Neural cell (in vitro differentiated cells): ENCODE measurements around the gene ZNF260.

ENCODE experiments used
- CTCF ChIP-seq: fragments of 450-650 bp; IDR thresholded peaks from 2 replicates; pipeline ENCODE4 v1.5.1; 2014; ENCODE audit warnings: antibody characterized with exemption, mild to moderate bottlenecking, moderate library complexity; ENCODE audit not compliant: poor library complexity, severe bottlenecking
- REST ChIP-seq: IDR thresholded peaks from 2 replicates; pipeline ENCODE4 v1.6.1; 2012; ENCODE audit warnings: borderline replicate concordance
- SMC3 ChIP-seq: fragments of 450-650 bp; conservative IDR thresholded peaks from 2 replicates; pipeline ENCODE4 v1.6.1; 2014; ENCODE audit warnings: antibody characterized with exemption, mild to moderate bottlenecking, moderate library complexity; ENCODE audit not compliant: poor library complexity

DNA sequence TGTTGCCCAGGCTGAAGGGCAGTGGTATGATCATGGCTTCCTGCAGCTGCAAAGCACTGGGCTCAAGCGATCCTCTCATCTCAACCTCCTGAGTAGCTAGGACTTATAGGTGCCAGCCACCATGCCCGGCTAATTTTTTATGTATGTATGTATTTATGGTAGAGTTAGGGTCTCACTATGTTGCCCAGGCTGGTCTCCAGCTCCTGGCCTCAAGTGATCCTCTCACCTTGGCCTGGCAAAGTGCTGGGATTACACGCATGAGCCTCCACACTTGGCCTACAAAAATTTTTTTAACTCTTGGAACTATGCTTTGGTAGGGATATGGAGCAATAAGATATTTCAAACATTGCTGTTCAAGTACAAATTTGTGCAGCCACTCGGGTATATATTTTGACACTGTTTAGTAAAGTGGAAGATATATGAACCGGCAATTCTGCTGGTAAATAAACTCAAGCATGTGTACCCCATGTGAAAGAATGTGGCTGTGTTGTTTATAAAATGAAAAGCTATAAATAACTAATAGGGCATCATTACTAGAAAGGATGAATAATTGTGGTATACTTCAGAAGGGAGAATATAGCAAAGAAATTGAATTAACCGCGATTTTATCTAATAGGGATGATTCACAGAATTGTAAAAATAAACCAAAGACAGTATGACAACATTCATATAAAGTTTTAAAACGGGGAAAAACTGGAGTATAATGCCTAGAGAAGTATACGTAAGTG lies 39.8 kb downstream of the ZNF260 start:
- TF ChIP-seq CTCF (no peak), SMC3 (no peak), REST (no peak)
